Hepatocyte (in vitro differentiated cells): ENCODE measurements around the gene FRA10AC1. TPM values are rescaled to one million over a fixed set of nuclear protein-coding genes. Genes with fewer than 3 reads are reported as not detected.

Experiments used
- DNase-seq: peaks from one replicate; pipeline ENCODE4 v3.0.0-alpha.2; 2016; ENCODE audit warnings: low spot score
- H2AFZ ChIP-seq: fragments of 200-600 bp; sonication (generic); 2 replicates; pipeline ENCODE4 v1.6.0; 2016; ENCODE audit warnings: antibody characterized with exemption, mild to moderate bottlenecking
- H3K27ac ChIP-seq: fragments of 200-600 bp; sonication (generic); 2 replicates; pipeline ENCODE4 v1.5.1; 2016; ENCODE audit warnings: mild to moderate bottlenecking
- H3K27me3 ChIP-seq: fragments of 200-600 bp; sonication (generic); 2 replicates; pipeline ENCODE4 v1.6.1; 2016
- H3K36me3 ChIP-seq: fragments of 200-600 bp; sonication (generic); replicated peaks from 2 replicates; pipeline ENCODE4 v1.5.1; 2016; ENCODE audit warnings: low read depth; ENCODE audit not compliant: insufficient read depth
- H3K4me1 ChIP-seq: fragments of 200-600 bp; sonication (generic); 2 replicates; pipeline ENCODE4 v1.5.1; 2016; ENCODE audit warnings: mild to moderate bottlenecking, moderate library complexity; ENCODE audit not compliant: insufficient read depth
- H3K4me2 ChIP-seq: fragments of 200-600 bp; sonication (generic); 2 replicates; pipeline ENCODE4 v1.6.0; 2016
- H3K4me3 ChIP-seq: fragments of 200-600 bp; sonication (generic); 2 replicates; pipeline ENCODE4 v1.5.1; 2016; ENCODE audit warnings: mild to moderate bottlenecking
- H3K79me2 ChIP-seq: fragments of 200-600 bp; sonication (generic); 2 replicates; pipeline ENCODE4 v1.6.0; 2017; ENCODE audit warnings: mild to moderate bottlenecking
- H3K9me2 ChIP-seq: fragments of 200-600 bp; sonication (generic); replicated peaks from 2 replicates; pipeline ENCODE4 v1.6.0; 2017; ENCODE audit warnings: mild to moderate bottlenecking; ENCODE audit not compliant: insufficient read depth
- H3K9me3 ChIP-seq: fragments of 200-600 bp; sonication (generic); 2 replicates; pipeline ENCODE4 v1.5.1; 2016; ENCODE audit warnings: low read depth, mild to moderate bottlenecking
- H4K20me1 ChIP-seq: fragments of 200-600 bp; sonication (generic); 2 replicates; pipeline ENCODE4 v1.6.0; 2016; ENCODE audit warnings: mild to moderate bottlenecking; ENCODE audit not compliant: insufficient read depth, poor library complexity, severe bottlenecking
- CTCF ChIP-seq: fragments of 200-600 bp; sonication (generic); IDR thresholded peaks from 2 replicates; pipeline ENCODE4 v1.5.1; 2016; ENCODE audit warnings: antibody characterized with exemption, mild to moderate bottlenecking; ENCODE audit not compliant: poor library complexity
- EZH2 ChIP-seq: fragments of 200-600 bp; sonication (generic); IDR thresholded peaks from 2 replicates; pipeline ENCODE4 v1.6.1; 2016; ENCODE audit warnings: antibody characterized with exemption, mild to moderate bottlenecking, borderline replicate concordance
- EZH2phosphoT487 ChIP-seq: fragments of 200-600 bp; sonication (generic); IDR thresholded peaks from one replicate; pipeline ENCODE4 v1.6.1; 2018; ENCODE audit warnings: antibody characterized with exemption, mild to moderate bottlenecking, low read depth, moderate library complexity; ENCODE audit not compliant: unreplicated experiment, severe bottlenecking
- WGBS: methylation state at CpG from one replicate; pipeline ENCODE4 v1.1.6; 2016; ENCODE audit warnings: low lambda C conversion rate; ENCODE audit errors: missing lambda C conversion rate; 5-methylcytosine and 5-hydroxymethylcytosine counted together
- polyA plus RNA-seq: library from polyadenylated mRNA; unstranded; fragments of >200 nt; fragmentation: Nextera tagmentation; extraction: Ambion mirVana; gene quantifications from 2 replicates; pipeline ENCODE4 v1.2.1, GENCODE V29; 2016
- total RNA-seq: library from RNA; depleted of rRNA; stranded (reverse); fragments of >200 nt; gene quantifications from 2 replicates; pipeline ENCODE4 v1.2.3, GENCODE V29; 2014

FRA10AC1 gene
- total and polyA plus RNA-seq, 2 experiments from 2014 or later = 11.4 to 14.9 TPM

- Histone ChIP-seq H3K27ac (no peak overlapping the region), H2AFZ (no peak overlapping the region), H3K79me2 (no peaks in the 10 kb centered on the region), H3K9me2 (no peaks in the 10 kb centered on the region), H3K4me3 (no peak overlapping the region), H3K4me1 (no peaks in the 10 kb centered on the region), H4K20me1 (no peaks in the 10 kb centered on the region), H3K9me3 (no peaks in the 10 kb centered on the region), H3K36me3 (no peaks in the 10 kb centered on the region), H3K4me2 (no peak overlapping the region), H3K27me3 (no peaks in the 10 kb centered on the region)
- DNase-seq = no peak
- TF ChIP-seq CTCF (no peak), EZH2 (no peak), EZH2phosphoT487 (no peak)
Measured at GRCh38 chr10:93687737-93688136, 14.7 kb downstream of the FRA10AC1 start.

GRCh38 chr10:93680412-93681047, 21.9 kb downstream of the FRA10AC1 start:
- Histone ChIP-seq H3K4me1 (no peaks in the 10 kb centered on the region), H3K79me2 (no peaks in the 10 kb centered on the region), H3K4me2 (no peak overlapping the region), H3K9me3 (no peaks in the 10 kb centered on the region), H4K20me1 (no peaks in the 10 kb centered on the region), H3K4me3 (no peak overlapping the region), H2AFZ (no peak overlapping the region), H3K27me3 (no peaks in the 10 kb centered on the region), H3K27ac (no peak overlapping the region), H3K36me3 (no peaks in the 10 kb centered on the region), H3K9me2 (no peaks in the 10 kb centered on the region)
- 86% methylated on average over 4 of the region's 4 CpGs for WGBS
- DNase-seq = peak; percentile 56
- TF ChIP-seq CTCF (peak; percentile 62), EZH2 (no peak), EZH2phosphoT487 (no peak)

- Histone ChIP-seq H3K9me2 (no peaks in the 10 kb centered on the region), H3K4me2 (no peak overlapping the region), H4K20me1 (no peaks in the 10 kb centered on the region), H3K36me3 (no peaks in the 10 kb centered on the region), H3K79me2 (no peaks in the 10 kb centered on the region), H3K4me3 (no peak overlapping the region), H3K27ac (no peak overlapping the region), H3K27me3 (no peaks in the 10 kb centered on the region), H3K4me1 (no peaks in the 10 kb centered on the region), H2AFZ (no peak overlapping the region), H3K9me3 (no peaks in the 10 kb centered on the region)
- TF ChIP-seq EZH2 (no peak), EZH2phosphoT487 (no peak), CTCF (no peak)
- WGBS = 79% methylated on average over 3 of the region's 3 CpGs
- no peak for DNase-seq
Measured at GRCh38 chr10:93678805-93679587, 23.4 kb downstream of the FRA10AC1 start.
